Measurements from ENCODE around the gene PRKCZ. TPM values are rescaled to one million over a fixed set of nuclear protein-coding genes. Genes with fewer than 3 reads are reported as not detected.
"Not testable (repeated sequence)": the region's sequence is repeated elsewhere in the genome, so short reads cannot be mapped to it uniquely, and the experiment has no call there.

PRKCZ gene
- polyA plus RNA-seq, 6 donors from 2014 or later = 5.7 to 12.4 (median 9.3) TPM

DNA sequence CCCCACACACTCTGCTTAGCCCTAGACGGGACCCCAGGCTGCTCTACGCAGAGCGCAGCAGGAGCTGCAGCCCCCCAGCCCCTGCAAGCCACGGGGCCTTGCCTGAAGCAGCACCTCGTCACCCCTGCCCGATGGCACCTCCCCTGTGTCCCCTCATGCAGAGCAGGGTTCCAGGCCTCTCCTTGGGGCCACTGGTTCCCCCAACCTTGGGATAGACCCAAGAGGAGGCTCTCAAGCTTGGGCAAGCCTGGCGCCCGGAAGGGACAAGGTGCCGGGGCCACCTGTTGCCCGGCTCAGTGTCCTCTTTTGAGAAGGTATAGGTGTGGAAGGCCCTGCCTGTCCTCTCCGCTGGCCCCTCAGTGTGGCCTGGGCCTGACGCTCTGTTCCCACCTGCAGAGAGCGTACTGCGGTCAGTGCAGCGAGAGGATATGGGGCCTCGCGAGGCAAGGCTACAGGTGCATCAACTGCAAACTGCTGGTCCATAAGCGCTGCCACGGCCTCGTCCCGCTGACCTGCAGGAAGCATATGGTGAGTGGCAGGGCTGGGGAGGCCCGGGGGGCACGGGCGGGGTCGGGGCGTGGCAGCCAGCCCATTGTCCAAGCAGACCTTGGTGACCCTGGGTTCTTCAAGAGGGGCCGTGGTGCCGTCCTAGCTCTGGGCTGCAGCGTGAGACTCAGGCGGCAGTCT is 93.7 kb downstream of the PRKCZ start:
- Mint-ChIP-seq H3K27ac (peak overlapping the region in 1 of 6 donors; percentile 11), H3K27me3 (no peaks in the 10 kb centered on the region), H3K36me3 (no peaks in the 10 kb centered on the region), H3K4me1 (peaks cover 3 to 7% (median 4%) of the 10 kb centered on the region in 3 donors), H3K9me3 (no peaks in the 10 kb centered on the region), H3K4me3 (peak overlapping the region in 1 of 8 donors; percentile 5)
- ATAC-seq (ENCODE audit: low read depth in 2 of 2) (no peak), DNase-seq (no peak)

DNA sequence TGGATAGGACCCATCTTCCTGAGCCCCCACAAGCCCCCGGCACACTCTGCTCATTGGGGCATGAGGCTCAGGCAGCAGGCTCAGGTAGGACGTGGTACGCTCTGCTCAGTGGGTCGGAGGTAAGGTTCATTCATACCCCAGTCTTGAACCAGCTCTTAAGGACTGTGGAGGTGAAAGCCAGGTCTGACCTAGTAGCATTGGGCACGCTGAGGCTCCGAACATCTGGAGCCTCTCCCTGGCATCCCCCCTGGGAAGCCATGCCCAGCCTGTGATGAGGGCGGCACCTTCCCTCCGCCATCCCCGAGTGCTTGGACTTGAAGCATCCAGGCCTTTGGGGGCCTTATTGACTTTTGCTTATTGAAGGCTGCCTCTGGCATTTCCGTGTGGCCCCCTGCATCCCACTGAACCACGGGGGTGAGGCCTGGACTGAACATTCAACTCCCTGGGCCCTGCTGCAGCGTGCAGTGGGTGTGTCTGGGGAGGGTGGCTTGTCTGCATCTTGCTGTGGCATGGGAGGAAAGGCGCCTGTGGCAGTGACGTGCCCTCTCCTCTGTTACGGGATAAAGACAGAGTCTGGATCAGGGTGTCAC is 94.4 kb downstream of the PRKCZ start:
- H3K27ac Mint-ChIP-seq = no peak overlapping the region
- H3K36me3 Mint-ChIP-seq = no peaks in the 10 kb centered on the region
- no peak overlapping the region for H3K4me3 Mint-ChIP-seq
- ATAC-seq (ENCODE audit: low read depth in 2 of 2) (no peak), DNase-seq (no peak)
- no peaks in the 10 kb centered on the region for H3K27me3 Mint-ChIP-seq
- no peaks in the 10 kb centered on the region for H3K9me3 Mint-ChIP-seq
- peaks cover 3 to 5% (median 4%) of the 10 kb centered on the region in 3 donors for H3K4me1 Mint-ChIP-seq

DNA sequence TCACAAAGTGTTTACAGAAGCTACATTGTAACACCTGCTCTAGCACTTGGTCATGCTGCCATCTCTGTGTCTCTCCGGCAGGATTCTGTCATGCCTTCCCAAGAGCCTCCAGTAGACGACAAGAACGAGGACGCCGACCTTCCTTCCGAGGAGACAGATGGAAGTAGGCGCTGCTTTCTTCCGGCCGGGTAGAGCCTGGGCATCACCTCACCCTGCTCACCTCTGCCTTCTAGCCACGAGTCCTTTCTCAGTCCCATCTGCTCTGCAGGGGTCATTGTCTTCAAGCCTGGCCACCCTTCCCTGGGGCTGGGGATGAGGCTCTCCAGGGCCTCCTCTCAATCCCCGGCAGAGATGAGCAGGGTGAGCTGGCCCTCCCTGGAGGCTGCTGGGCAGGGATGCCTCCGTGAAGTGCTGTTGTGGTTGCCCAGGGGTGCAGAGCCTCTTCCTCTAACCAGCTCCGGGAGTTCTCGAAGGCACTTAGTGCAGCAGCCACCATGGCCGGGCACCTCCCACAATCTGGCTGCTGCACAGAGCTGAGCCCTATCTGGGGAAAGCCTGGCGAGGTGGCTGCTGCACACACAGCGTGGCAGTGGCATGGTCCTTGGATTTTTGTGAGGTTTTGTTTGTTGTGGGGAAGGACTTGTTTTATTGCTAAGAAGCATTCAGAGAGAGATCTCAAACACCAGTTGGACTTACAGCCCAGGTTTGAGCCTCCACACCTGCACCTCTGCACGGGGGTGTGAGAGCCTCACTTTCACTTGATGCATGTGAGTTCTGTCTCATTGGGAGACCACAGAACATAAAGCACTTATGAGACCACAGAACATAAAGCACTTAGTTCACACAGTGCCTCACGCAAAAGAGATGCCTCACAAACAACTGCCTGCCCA is 96.0 kb downstream of the PRKCZ start:
- Mint-ChIP-seq H3K4me1 (no peaks in the 10 kb centered on the region), H3K27ac (peak overlapping the region in 1 of 6 donors; percentile 35), H3K27me3 (no peaks in the 10 kb centered on the region), H3K36me3 (peaks cover 0 to 7% of the 10 kb centered on the region in 2 donors), H3K4me3 (no peak overlapping the region), H3K9me3 (no peaks in the 10 kb centered on the region)
- ATAC-seq (ENCODE audit: low read depth in 2 of 2) (no peak), DNase-seq (no peak)

DNA sequence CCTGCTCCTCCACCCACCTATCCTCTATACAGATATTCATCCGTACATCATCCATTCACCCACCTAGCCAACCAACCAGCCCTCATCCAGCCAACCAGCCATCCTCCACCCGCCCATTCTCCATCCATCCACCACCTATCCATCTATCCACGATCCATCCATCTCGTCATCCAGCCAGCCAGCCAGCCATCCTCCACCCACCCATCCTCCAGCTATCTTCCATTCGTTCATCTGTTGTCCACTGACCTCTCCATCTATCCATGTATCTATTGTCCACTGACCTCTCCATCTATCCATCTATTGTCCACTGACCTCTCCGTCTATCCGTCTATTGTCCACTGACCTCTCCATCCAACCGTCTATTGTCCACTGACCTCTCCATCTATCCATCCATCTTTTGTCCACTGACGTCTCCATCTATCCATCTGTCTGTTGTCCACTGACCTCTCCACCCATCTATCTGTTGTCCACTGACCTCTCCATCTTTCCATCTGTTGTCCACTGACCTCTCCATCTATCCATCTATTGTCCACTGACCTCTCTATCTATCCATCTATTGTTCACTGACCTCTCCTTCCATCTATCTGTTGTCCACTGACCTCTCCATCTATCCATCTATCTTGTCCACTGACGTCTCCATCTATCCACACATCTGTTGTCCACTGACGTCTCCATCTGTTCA is 96.8 kb downstream of the PRKCZ start:
- H3K4me1 Mint-ChIP-seq = no peaks in the 10 kb centered on the region
- H3K27ac Mint-ChIP-seq = no peak overlapping the region
- ATAC-seq (ENCODE audit: low read depth in 2 of 2) (no peak), DNase-seq (no peak)
- H3K27me3 Mint-ChIP-seq = no peaks in the 10 kb centered on the region
- no peak overlapping the region for H3K4me3 Mint-ChIP-seq
- peaks cover 0 to 7% of the 10 kb centered on the region in 2 donors for H3K36me3 Mint-ChIP-seq
- H3K9me3 Mint-ChIP-seq = no peaks in the 10 kb centered on the region

DNA sequence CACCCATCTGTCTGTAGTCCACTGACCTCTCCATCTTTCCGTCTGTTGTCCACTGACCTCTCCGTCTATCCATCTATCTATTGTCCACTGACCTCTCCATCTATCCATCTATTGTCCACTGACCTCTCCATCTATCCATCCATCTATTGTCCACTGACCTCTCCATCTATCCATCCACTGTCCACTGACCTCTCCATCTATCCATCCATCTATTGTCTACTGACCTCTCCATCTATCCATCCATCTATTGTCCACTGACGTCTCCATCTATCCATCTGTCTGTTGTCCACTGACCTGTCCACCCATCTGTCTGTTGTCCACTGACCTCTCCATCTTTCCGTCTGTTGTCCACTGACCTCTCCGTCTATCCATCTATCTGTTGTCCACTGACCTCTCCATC is 97.7 kb downstream of the PRKCZ start:
- ATAC-seq (ENCODE audit: low read depth in 2 of 2); H3K9me3 Mint-ChIP-seq; H3K27ac Mint-ChIP-seq; H3K4me3 Mint-ChIP-seq; H3K27me3 Mint-ChIP-seq; H3K4me1 Mint-ChIP-seq; DNase-seq: not testable (repeated sequence)
- H3K36me3 Mint-ChIP-seq = peaks cover 4 to 12% of the 10 kb centered on the region in 2 donors

DNA sequence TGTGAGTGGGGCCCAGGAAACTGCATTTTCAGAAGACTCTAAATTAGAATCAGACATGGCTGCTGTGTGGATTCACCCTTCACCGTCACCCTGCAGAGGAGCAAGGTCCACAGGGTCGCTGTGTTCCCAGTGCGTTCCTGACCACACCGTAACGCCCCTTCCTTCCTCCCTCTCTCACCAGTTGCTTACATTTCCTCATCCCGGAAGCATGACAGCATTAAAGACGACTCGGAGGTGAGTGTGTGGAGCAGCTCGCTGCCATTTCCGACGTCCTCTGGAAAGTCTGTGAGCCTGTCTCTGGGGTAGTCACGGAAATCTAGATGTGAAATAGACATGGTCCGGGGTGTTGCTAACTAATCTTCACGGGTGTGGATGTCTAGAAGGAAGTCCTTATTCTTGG is 98.5 kb downstream of the PRKCZ start:
- H3K9me3 Mint-ChIP-seq = no peaks in the 10 kb centered on the region
- H3K27me3 Mint-ChIP-seq = no peaks in the 10 kb centered on the region
- H3K4me1 Mint-ChIP-seq = no peaks in the 10 kb centered on the region
- H3K36me3 Mint-ChIP-seq = peaks cover 5 to 12% of the 10 kb centered on the region in 2 donors
- H3K27ac Mint-ChIP-seq = peak overlapping the region in 1 of 6 donors; percentile 48
- ATAC-seq (ENCODE audit: low read depth in 2 of 2) (peak in 1 of 2 donors; percentile 23), DNase-seq (no peak)
- no peak overlapping the region for H3K4me3 Mint-ChIP-seq

DNA sequence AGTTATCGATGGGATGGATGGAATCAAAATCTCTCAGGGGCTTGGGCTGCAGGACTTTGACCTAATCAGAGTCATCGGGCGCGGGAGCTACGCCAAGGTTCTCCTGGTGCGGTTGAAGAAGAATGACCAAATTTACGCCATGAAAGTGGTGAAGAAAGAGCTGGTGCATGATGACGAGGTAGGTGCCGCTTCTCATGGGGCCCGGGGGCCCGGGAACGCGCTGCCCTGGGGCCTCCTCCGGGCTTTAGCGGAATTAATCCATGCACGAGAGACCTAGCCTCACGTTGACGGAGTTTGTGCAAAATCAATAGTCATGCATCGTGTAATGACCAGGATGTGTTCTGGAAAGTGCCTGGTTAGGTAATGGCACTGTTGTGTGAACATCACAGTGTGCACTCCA is 100.6 kb downstream of the PRKCZ start:
- Mint-ChIP-seq H3K27ac (no peak overlapping the region), H3K36me3 (peaks cover 14 to 26% of the 10 kb centered on the region in 2 donors), H3K4me3 (no peak overlapping the region)

DNA sequence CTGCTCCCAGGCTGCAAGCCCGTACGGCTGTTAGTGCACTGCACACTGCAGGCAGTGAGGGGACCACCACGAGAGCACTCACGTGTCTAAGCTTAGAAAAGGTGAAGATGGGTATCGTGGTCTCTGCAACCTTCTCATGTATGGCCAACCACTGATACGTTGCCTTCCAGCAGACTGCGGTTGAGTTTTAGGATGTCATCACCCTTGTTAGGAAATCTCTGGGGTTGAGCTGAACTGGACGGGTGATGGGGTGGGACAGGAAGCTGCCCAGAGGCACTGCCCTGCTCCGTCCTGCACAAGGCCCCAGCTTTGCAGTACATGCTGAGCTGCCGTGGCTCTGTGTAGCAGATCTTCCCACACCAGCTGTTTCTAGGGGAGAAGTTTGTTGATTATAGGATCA is 101.0 kb downstream of the PRKCZ start:
- no peak for ATAC-seq (ENCODE audit: low read depth in 2 of 2)
- no peaks in the 10 kb centered on the region for H3K27me3 Mint-ChIP-seq
- peaks cover 19 to 28% of the 10 kb centered on the region in 2 donors for H3K36me3 Mint-ChIP-seq
- peaks cover 0 to 8% (median 0%) of the 10 kb centered on the region in 7 donors for H3K9me3 Mint-ChIP-seq
- peak overlapping the region in 1 of 6 donors; percentile 33 for H3K27ac Mint-ChIP-seq
- no peak for DNase-seq
- H3K4me3 Mint-ChIP-seq = no peak overlapping the region
- peaks cover 0 to 7% (median 0%) of the 10 kb centered on the region in 3 donors for H3K4me1 Mint-ChIP-seq

More for the DNA sequence above, 100.6 kb downstream of the PRKCZ start:
- no peak for DNase-seq
- Mint-ChIP-seq H3K27me3 (no peaks in the 10 kb centered on the region), H3K9me3 (peaks cover 0 to 8% (median 0%) of the 10 kb centered on the region in 7 donors), H3K4me1 (peaks cover 0 to 7% (median 0%) of the 10 kb centered on the region in 3 donors)
- ATAC-seq (ENCODE audit: low read depth in 2 of 2) = no peak

DNA sequence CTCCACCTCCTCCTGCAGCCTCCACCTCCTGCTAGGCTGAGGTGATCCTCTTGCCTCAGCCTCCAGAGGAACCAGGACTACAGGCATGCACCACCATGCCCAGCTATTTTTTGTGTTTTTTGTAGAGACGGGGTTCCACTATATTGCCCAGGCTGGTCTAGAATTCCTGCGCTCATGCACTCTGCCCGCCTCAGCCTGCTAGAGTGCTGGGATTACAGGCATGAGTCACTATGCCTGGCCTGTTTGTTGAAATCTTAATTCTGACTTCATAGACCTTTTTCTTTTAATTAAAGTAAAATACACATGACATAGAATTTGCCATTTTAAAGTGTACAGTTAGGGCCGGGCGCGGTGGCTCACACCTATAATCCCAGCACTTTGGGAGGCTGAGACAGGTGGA is 101.7 kb downstream of the PRKCZ start:
- H3K27me3 Mint-ChIP-seq = no peaks in the 10 kb centered on the region
- no peak overlapping the region for H3K4me3 Mint-ChIP-seq
- DNase-seq (no peak), ATAC-seq (ENCODE audit: low read depth in 2 of 2) (no peak)
- H3K27ac Mint-ChIP-seq = no peak overlapping the region
- peaks cover 0 to 8% (median 0%) of the 10 kb centered on the region in 7 donors for H3K9me3 Mint-ChIP-seq
- peaks cover 0 to 7% (median 0%) of the 10 kb centered on the region in 3 donors for H3K4me1 Mint-ChIP-seq
- peaks cover 22 to 35% of the 10 kb centered on the region in 2 donors for H3K36me3 Mint-ChIP-seq

DNA sequence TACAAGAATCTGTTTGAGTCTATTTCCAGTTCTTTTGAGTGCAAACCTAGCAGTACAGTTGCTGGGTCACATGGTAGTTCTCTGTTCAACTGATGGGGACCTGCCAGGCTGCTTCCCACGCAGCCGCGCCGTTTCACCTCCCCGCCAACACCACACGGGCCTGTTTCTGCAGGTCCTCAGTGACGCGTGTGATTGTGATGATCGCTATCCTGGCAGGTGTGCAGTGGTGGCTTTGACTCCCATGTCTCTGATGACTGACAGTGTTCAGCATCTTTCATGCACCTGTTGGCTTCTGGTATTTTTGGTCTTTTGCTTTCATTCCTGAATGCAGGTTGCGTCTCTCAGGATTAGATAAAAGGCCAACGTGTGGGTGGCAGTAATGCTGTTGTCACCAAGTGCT is 102.7 kb downstream of the PRKCZ start:
- peaks cover 22 to 36% of the 10 kb centered on the region in 2 donors for H3K36me3 Mint-ChIP-seq
- ATAC-seq (ENCODE audit: low read depth in 2 of 2) = no peak
- peak overlapping the region in 1 of 6 donors; percentile 30 for H3K27ac Mint-ChIP-seq
- H3K4me1 Mint-ChIP-seq = peaks cover 0 to 7% (median 0%) of the 10 kb centered on the region in 3 donors
- no peak for DNase-seq
- H3K27me3 Mint-ChIP-seq = no peaks in the 10 kb centered on the region
- peaks cover 0 to 8% (median 0%) of the 10 kb centered on the region in 7 donors for H3K9me3 Mint-ChIP-seq
- H3K4me3 Mint-ChIP-seq = no peak overlapping the region

DNA sequence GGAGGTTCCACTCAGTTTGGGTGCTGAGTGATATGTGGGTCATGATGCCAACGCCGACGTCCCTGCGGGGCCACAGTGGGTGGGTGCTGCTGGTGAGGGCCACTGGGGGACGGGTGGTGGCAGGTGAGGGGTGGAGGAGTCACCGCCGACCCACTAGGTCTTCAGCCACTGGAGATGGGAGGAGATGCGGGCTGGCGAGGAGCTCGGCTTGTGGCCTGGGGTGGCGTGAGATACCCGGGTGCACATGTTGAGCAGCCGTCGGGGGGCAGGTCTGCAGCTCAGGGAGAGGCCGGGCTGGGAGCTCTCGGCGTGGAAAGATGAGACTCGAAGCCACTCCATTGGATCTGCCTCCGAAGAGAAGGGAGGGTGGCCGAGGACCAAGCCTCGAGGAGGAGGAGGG is 103.8 kb downstream of the PRKCZ start:
- Mint-ChIP-seq H3K4me3 (no peak overlapping the region), H3K27ac (no peak overlapping the region), H3K36me3 (peaks cover 22 to 43% of the 10 kb centered on the region in 2 donors)

DNA sequence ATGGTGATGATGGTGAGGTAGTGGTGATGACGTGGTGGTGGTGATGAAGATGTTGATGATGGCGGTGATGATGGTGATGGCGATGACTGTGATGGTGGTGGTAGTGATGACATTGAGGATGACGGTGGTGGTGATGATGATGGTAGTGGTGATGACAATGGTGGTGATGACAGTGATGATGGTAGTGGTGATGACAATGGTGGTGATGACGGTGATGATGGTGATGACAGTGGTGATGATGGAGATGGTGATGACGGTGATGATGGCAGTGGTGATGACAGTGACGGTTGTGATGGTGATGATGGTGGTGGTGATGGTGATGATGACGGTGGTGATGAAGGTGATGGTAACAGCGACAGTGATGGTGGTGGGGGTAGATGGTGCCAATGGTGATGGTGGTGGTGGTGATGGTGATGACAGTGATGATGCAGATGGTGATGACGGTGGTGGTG is 105.0 kb downstream of the PRKCZ start:
- Mint-ChIP-seq H3K27me3 (no peaks in the 10 kb centered on the region), H3K36me3 (peaks cover 32 to 49% of the 10 kb centered on the region in 2 donors), H3K4me1 (peaks cover 0 to 7% (median 0%) of the 10 kb centered on the region in 3 donors), H3K27ac (peak overlapping the region in 1 of 6 donors; percentile 4), H3K4me3 (no peak overlapping the region), H3K9me3 (peaks cover 0 to 8% (median 0%) of the 10 kb centered on the region in 7 donors)
- ATAC-seq (ENCODE audit: low read depth in 2 of 2) (no peak), DNase-seq (no peak)

More for the DNA sequence above, 103.8 kb downstream of the PRKCZ start:
- DNase-seq (no peak), ATAC-seq (ENCODE audit: low read depth in 2 of 2) (no peak)
- H3K27me3 Mint-ChIP-seq = no peaks in the 10 kb centered on the region
- H3K9me3 Mint-ChIP-seq = peaks cover 0 to 8% (median 0%) of the 10 kb centered on the region in 7 donors
- peaks cover 0 to 7% (median 0%) of the 10 kb centered on the region in 3 donors for H3K4me1 Mint-ChIP-seq

DNA sequence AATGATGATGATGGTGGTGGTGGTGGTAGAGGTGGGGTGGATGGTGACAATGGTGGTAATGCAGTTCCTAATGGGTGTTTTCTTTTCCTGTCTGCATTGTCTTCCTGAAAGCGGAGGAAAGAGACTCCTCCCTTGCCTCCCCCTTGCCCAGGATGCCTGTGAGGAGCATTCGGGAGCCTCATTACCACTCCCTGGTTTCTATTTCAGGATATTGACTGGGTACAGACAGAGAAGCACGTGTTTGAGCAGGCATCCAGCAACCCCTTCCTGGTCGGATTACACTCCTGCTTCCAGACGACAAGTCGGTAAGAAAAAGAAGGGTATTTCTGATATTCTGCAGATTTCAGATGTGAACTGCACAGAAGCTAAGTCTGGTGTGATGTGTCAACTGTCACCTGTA is 105.6 kb downstream of the PRKCZ start:
- Mint-ChIP-seq H3K4me3 (no peak overlapping the region), H3K9me3 (peaks cover 0 to 8% (median 0%) of the 10 kb centered on the region in 7 donors), H3K4me1 (peaks cover 0 to 7% (median 0%) of the 10 kb centered on the region in 3 donors), H3K27ac (no peak overlapping the region), H3K27me3 (no peaks in the 10 kb centered on the region), H3K36me3 (peaks cover 32 to 46% of the 10 kb centered on the region in 2 donors)
- ATAC-seq (ENCODE audit: low read depth in 2 of 2) (no peak), DNase-seq (no peak)
